K562 treated with DMSO at 1 percent for 12 hours (cell line): Measurements from ENCODE around the gene ANKRD40CL. TPM values are rescaled to one million over a fixed set of nuclear protein-coding genes. Genes with fewer than 3 reads are reported as not detected.

Source experiments
- total RNA-seq: library from RNA; unstranded; fragments of 300-600 nt; gene quantifications from 2 replicates; pipeline ENCODE4 v1.2.3, GENCODE V29; 2022; ENCODE audit not compliant: insufficient read depth

The ANKRD40CL gene, protein sequence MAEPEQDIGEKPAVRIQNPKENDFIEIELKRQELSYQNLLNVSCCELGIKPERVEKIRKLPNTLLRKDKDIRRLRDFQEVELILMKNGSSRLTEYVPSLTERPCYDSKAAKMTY
- total RNA-seq = not detected in 2 replicates

DNA sequence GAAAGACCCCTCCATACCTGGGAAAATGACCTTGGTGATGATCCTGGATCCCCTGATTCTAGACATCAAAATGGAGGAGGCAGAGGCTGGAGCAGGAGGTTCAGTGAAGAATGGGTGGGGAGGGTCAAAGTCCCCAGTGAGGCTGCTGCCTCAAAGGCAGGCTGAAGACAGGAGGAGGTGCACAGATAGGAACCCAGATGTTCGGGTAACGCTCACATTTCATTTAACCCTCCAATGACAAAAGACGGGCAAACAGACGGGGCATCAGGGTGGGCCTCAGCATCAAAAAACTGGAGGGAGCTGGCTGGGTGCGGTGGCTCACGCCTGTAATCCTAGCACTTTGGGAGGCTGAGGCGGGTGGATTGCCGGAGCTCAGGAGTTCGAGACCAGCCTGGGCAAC, at the start of gene ANKRD40CL:
Gene ANKRD40CL (minus strand): TSS at position 73 of the 400 bp plus-strand sequence. CDS start 605 bp downstream, outside the sequence.

DNA sequence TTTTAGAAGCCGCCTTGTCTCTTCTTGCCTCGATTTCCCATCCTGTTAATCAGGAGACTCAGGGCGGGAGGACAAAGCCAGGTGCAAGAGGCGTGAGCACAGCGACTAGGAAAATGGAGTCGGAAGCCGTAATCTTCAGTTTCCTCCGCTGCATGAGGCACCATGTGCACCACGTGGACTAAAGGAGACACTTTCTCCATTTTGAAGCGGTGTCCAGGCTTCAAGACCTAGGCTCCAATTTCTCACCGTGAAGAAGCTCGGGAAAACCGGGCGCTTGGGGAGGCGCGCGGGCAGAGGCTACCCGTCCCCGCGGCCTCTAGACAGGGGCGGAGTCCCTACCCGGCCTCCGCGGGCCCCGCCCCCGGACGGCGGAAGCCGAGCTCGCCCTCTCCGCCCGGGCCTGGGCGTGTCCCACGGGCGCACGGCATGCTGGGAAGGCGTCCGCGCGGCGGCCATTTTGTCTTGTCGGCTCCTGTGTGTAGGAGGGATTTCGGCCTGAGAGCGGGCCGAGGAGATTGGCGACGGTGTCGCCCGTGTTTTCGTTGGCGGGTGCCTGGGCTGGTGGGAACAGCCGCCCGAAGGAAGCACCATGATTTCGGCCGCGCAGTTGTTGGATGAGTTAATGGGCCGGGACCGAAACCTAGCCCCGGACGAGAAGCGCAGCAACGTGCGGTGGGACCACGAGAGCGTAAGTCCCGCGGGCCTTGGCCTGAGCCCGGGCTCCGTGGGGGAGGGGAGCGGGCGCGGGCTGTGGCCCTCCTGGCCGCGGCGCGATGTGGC, 48.0 kb downstream of the ANKRD40CL start, which contains the start of gene LUC7L3:
Gene LUC7L3 (plus strand): TSS at position 460 of the 780 bp plus-strand sequence. CDS start 130 bp downstream, at position 590.

Other genes with a start within 250 kb of the ANKRD40CL start
- not detected in 2 replicates for gene EPN3, start 234.8 kb downstream of the ANKRD40CL start, total RNA-seq
- gene SPATA20, start 220.3 kb downstream of the ANKRD40CL start, total RNA-seq = 4.0 and 5.9 TPM in 2 replicates
- not detected in 2 replicates for gene CACNA1G, start 206.8 kb downstream of the ANKRD40CL start, total RNA-seq
- gene ABCC3, start 132.6 kb downstream of the ANKRD40CL start, total RNA-seq = not detected in 2 replicates
- gene ANKRD40, start 59.6 kb downstream of the ANKRD40CL start, total RNA-seq = 6.8 and 18.4 TPM in 2 replicates
- 98.3 and 147 TPM in 2 replicates for gene LUC7L3, start 47.9 kb downstream of the ANKRD40CL start, total RNA-seq
- not detected in 2 replicates for gene WFIKKN2, start 68.1 kb upstream of the ANKRD40CL start, total RNA-seq
- 12.6 and 23.8 TPM in 2 replicates for gene TOB1, start 98.8 kb upstream of the ANKRD40CL start, total RNA-seq